ENCODE data around the gene TGFBRAP1.

- TF ChIP-seq CTCF (IDR thresholded peaks at IDR 0.05; ENCODE audit: poor library complexity) (no peak), EZH2 (IDR thresholded peaks at IDR 0.05; ENCODE audit: borderline replicate concordance) (no peak), EZH2phosphoT487 (IDR thresholded peaks at IDR 0.05; ENCODE audit: low read depth, severe bottlenecking, unreplicated experiment) (no peak)
Measured at GRCh38 chr2:105296017-105296611, 33.4 kb downstream of the TGFBRAP1 start.

Measured in hepatocyte (in vitro differentiated cells).